Transverse colon (tissue), 4 donors: ENCODE measurements around the gene NTRK3.

Experiments
- CTCF ChIP-seq, 5 experiments: fragments of 200-600 bp in 3 of 5; fragments of 450-650 bp in 2 of 5; sonication (generic) in 3 of 5; IDR thresholded peaks; 1 replicate in 2 of 5; 2 replicates in 3 of 5; pipeline ENCODE4 v1.5.1; 2016 to 2017; ENCODE audit warnings: antibody characterized with exemption in 5 of 5, inconsistent platforms in 3 of 5, mild to moderate bottlenecking in 2 of 5, moderate library complexity in 1 of 5
- EP300 ChIP-seq: sonication (generic); formaldehyde crosslinking; IDR thresholded peaks from one replicate; pipeline ENCODE4 v1.6.1; 2017; ENCODE audit warnings: antibody characterized with exemption, low read depth
- POLR2A ChIP-seq: fragments of 450-650 bp; IDR thresholded peaks from one replicate; pipeline ENCODE4 v1.6.1; 2016; ENCODE audit warnings: antibody characterized with exemption, mild to moderate bottlenecking, moderate library complexity
- POLR2AphosphoS5 ChIP-seq, 3 donors: sonication (generic); formaldehyde crosslinking; IDR thresholded peaks; one replicate each; pipeline ENCODE4 v1.6.1; 2016; ENCODE audit warnings: antibody characterized with exemption in 3 of 3

GRCh38 chr15:88300089-88300488 lies 43.5 kb upstream of the NTRK3 start:
- TF ChIP-seq POLR2AphosphoS5 (IDR thresholded peaks at IDR 0.05) (no peak), CTCF (IDR thresholded peaks at IDR 0.05) (no peak), POLR2A (no peak), EP300 (no peak)
